NCI-H1694 (cell line): Measurements from ENCODE around the gene ZNF772.
"Not testable (repeated sequence)": the region's sequence is repeated elsewhere in the genome, so short reads cannot be mapped to it uniquely, and the experiment has no call there.

ENCODE experiments used
- DNase-seq: peaks from one replicate; lab custom pipeline; 2025; lab: John Stamatoyannopoulos, UW

ZNF772 gene

DNA sequence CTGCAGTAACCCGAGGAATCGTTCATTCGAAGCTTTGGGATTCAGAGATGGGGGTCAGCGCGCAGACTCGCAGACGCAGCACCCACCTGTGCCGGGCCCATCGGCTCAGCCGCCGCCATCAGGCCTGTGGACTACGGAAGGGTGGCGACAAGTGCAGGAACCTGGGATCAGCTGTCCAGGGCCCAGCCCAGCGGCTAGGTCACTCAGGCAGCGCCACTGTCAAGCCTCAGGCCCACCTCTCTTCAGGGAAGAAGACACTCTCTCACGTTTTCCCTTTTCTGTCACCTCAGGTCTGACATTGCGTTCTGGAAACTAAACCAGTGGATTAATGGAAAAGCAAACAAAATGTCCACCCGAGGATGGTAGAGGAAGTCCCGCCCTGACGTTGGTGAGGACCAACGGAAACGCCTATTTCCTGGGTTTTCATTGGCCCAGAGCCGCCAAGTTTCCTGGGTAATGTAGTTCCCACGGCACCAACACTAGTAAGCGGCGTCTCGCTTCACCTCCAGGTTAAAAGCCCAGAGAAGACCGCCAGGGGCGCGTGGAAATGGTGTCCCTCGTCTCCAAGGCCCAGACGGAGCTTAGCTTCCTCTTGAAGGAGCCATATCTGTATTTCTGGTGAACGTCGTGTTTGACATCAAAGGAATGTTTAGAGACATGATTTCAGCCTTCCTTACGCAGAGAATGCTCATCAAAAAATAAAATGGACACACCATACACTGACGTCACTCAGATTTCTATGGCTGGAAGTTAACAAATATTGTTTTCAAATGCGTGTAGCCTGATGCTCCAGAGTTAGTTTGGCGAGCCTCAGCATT, at the start of gene ZNF772:
Gene ZNF772 (minus strand): TSS at position 376 of the 818 bp plus-strand sequence. CDS start 257 bp downstream, at position 119.
- peak; percentile 96 for DNase-seq

DNA sequence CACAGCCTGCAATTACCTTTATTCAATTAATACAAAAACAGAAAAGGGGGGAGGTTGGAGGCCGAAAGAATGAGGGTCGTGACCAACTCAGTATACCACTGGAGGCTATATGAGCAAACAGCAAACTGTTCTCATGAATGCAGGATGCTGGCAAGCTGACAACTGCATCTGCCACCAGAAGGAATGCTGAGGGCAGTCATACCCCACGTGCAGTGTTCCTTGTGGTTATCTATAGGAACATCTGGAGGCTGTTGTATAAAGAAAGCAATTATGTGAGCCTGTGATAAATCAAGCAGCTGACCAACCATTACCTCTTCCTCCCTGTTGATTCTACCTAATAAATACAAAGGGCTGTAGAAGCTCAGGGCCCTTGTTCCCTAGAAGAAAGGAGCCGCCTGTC, 40.7 kb upstream of the ZNF772 start:
- not testable (repeated sequence) for DNase-seq

GRCh38 chr19:57515255-57515654, 37.9 kb upstream of the ZNF772 start:
- DNase-seq: peak; percentile 18

DNA sequence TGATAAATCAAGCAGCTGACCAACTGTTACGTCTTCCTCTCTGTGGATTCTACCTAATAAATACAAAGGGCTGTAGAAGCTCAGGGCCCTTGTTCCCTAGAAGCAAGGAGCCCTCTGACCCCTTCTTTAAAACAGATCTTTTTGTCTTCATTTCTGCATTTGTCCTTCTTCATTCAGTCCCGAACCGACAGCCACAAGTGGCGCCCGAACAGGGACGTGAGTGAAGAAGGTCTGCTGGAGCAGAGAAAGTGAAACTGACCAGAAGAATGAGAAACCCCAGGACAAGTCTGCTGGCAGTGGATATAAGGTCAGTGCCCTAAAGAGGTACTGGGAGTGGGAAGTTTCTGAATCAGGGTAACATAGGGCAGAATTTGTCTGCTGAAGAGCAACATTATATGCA, 35.5 kb upstream of the ZNF772 start:
- DNase-seq: no peak

DNA sequence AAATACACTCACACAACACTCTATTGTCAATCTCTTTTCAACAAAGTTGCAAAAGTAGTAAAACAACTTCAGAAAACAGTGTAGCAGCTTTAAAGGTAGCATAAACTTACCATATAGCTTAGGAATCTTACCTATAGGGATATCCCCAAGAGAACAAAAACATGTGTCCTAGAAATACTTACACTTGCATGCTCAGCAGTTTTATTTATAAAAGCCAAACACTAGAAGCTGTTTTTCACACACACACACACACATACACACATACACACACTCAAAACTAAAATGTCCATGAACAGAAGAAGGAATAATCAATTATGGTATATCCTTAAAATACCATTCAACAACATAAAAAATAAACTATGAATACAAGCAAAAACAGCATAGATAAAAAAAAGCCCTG, 34.1 kb upstream of the ZNF772 start:
- no peak for DNase-seq

DNA sequence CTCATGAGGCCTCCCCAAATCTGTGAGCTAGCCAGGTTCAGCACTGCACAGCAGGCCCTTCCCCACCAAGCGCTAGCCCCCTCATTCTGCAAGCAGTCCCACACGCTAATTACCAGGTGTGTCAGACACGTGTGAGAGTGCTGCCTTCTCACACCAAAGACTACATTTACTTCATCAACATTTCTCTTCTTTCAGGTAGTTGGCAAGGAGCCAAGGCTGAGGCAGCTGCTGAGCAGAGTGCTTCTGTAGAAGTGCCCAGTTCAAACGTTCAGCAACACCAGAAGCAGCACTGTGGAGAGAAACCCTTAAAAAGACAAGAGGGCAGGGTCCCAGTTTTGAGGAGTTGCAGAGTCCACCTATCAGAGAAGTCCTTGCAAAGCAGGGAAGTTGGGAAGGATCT, 28.8 kb upstream of the ZNF772 start:
- no peak for DNase-seq

DNA sequence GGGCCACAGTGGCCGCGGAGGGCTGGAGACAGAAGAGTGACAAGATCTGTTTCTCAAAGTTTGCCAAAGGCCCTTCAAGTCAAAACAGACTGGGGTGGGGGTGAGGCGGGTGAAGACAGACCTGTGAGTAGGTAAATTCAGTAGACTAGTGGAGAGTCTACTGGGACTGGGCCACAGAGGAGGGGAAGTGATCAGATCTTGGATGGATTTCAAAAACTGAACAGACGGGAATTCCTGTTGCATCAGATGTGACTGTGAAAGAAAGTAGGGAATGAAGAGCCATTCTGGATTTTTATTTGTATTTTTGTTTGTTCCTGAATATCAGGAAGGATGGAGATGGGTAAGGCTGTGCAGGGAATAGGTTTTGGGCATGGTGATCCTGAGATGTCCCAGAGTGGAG, 23.0 kb upstream of the ZNF772 start:
- not testable (repeated sequence) for DNase-seq

GRCh38 chr19:57499680-57500395, 22.5 kb upstream of the ZNF772 start, which contains the start of gene ZNF773:
ZNF773 (plus strand) TSS chr19:57499938; CDS start chr19:57500081, 143 bp downstream.
- DNase-seq: peak; percentile 55

DNA sequence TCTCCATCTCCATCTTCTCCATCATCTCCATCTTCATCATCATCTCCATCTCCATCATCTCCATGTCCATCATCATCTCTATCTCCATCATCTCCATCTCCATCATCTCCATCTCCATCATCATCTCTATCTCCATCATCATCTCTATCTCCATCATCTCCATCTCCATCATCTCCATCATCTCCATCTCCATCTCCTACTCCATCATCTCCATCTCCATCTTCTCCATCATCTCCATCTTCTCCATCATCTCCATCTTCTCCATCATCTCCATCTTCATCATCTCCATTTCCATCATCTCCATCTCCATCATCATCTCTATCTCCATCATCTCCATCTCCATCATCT, 21.9 kb upstream of the ZNF772 start:
- DNase-seq: not testable (repeated sequence)

GRCh38 chr19:57488299-57488644, 10.9 kb upstream of the ZNF772 start:
- DNase-seq: not testable (repeated sequence)

DNA sequence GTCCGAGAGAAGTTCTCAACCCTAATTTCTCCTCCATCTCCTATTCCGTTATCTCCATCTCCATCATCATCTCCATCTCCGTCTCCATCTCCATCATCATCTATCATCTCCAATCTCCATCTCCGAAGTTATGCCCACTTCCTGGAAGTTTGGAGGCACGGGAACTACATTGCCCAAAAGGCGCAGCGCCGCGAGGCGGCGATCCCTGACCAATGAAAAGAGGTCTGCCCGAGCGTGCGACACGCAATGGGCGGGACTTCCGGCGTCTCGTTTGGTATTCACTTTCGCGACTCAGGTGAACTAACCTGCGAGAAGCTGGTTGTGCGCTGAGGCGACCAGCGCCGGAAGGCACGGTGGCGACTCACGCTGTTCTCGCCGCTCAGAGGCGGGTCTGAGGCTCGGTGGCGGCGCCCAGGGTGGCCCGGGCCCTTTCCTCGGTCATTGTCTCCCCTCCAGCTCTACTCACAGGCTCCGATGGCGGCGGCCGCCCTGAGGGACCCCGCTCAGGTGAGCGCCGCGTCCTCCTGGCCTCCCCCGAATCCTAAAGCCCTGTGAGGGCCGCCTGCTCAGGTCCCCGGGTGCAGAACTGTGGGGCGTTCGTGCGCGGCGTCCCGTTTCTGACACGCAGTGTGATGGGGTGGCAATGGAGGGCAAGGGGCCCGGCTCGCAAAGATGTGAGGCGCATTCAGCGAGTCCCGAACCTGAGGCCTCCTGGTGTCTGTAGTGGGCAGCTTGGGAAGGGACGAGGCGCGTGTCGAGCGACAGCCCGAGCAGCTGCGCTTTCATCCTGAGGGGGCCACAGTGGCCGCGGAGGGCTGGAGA, 10.3 kb upstream of the ZNF772 start, which contains the start of gene ZNF419:
Gene ZNF419 (plus strand): TSS at position 274 of the 822 bp plus-strand sequence. CDS start 201 bp downstream, at position 475.
- DNase-seq: peak; percentile 77

GRCh38 chr19:57473646-57474045, 3.7 kb downstream of the ZNF772 start:
- DNase-seq: no peak

- DNase-seq: no peak
These were observed 10.9 kb downstream of the ZNF772 start for GRCh38 chr19:57466489-57466888.

DNA sequence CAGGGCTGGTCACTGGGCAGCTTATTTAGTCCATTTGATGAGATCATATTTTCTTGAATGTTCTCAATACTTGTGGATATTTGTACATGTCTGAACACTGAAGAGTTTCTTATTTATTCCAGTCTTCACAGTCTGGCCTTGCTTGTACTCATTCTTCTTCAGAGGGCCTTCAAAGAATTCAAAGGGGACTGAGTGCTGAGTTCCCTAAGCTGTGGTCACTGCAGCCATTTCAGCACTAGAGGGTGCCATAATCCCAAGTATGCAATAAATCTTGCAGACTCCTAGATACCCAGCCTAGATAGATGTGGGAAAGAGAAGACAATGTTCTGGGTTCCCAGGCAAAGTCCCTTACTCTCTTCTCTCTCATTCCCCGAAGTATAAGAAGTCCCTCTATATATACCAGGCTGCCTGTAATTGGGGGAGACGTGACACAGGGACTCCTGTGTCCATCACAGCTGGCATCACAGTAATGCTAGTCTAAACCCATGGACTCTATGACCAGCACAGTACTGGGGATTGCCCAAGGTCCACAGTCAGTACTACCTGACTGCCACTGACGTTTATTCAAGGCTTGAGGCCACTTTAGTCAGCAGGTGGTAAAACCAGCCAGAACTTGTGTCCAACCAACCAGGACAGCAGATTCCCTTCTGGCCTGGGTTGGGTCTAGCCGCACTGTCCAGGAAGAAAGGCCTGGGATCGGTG, 11.5 kb downstream of the ZNF772 start:
- DNase-seq: no peak

GRCh38 chr19:57452307-57452706, 25.1 kb downstream of the ZNF772 start:
- DNase-seq: no peak

GRCh38 chr19:57443121-57443696, 34.2 kb downstream of the ZNF772 start:
- no peak for DNase-seq

- DNase-seq: no peak
These were observed 35.2 kb downstream of the ZNF772 start for GRCh38 chr19:57441979-57442752.

GRCh38 chr19:57438925-57439324, 38.4 kb downstream of the ZNF772 start:
- no peak for DNase-seq

GRCh38 chr19:57437931-57438330, 39.4 kb downstream of the ZNF772 start:
- DNase-seq: no peak

- no peak for DNase-seq
These were observed 40.9 kb downstream of the ZNF772 start for GRCh38 chr19:57436417-57436816.
